Measurements from ENCODE around the gene CHCHD4. TPM values are rescaled to one million over a fixed set of nuclear protein-coding genes. Genes with fewer than 3 reads are reported as not detected.

CHCHD4 gene
- total RNA-seq, 2 donors from 2014 or later, result 14.5 to 25.4 TPM

DNA sequence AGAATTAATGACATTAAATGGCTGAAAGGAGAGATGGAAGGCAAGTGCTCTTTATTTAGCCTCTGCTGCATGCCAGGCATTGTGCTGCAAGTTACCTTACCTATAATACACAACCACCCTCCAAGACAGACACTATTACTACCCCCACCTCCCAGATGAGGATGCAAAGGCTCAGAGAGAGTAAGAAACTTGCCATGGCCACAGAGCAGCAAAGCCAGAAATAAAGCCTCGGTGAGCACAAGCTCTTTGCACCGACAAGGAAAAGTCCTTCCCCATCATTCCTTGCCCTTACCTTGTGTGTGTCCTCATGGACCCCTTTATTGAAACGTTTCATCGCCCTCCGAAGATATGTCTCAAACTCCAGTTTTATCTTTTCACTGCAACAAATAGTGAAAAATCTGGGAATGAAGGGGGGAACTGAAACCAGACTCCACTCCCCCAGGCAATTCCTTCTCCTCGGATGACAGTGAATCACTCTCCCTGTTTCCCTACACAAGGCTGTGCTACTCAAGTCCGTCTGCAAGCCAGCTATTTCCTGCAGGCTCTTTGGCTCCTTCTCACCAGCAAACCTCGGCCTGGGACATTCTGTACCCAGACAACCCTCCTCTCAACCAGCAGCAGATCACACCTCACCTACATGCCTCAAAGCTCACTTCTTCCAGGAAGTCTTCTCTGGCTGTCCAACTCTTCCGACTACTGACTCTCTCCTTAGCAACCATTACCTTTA is 42.4 kb upstream of the CHCHD4 start:
- no peaks in the 10 kb centered on the region for H3K9me3 ChIP-seq
- intact Hi-C loops (cut with DNase I), result no loop called here
- DNase-seq, result no peak
- no peaks in the 10 kb centered on the region for H3K4me1 ChIP-seq
- H3K27me3 ChIP-seq, result no peaks in the 10 kb centered on the region
- no peak overlapping the region for H3K9ac ChIP-seq (ENCODE audit: low read depth in 2 of 2, low read length in 2 of 2)
- H3K36me3 ChIP-seq, result peaks cover 15% of the 10 kb centered on the region
- H3K4me3 ChIP-seq, result no peak overlapping the region
- H3K27ac ChIP-seq, result no peak overlapping the region
- TF ChIP-seq, protein P1, sequence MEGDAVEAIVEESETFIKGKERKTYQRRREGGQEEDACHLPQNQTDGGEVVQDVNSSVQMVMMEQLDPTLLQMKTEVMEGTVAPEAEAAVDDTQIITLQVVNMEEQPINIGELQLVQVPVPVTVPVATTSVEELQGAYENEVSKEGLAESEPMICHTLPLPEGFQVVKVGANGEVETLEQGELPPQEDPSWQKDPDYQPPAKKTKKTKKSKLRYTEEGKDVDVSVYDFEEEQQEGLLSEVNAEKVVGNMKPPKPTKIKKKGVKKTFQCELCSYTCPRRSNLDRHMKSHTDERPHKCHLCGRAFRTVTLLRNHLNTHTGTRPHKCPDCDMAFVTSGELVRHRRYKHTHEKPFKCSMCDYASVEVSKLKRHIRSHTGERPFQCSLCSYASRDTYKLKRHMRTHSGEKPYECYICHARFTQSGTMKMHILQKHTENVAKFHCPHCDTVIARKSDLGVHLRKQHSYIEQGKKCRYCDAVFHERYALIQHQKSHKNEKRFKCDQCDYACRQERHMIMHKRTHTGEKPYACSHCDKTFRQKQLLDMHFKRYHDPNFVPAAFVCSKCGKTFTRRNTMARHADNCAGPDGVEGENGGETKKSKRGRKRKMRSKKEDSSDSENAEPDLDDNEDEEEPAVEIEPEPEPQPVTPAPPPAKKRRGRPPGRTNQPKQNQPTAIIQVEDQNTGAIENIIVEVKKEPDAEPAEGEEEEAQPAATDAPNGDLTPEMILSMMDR (IDR thresholded peaks at IDR 0.05), result no peak

DNA sequence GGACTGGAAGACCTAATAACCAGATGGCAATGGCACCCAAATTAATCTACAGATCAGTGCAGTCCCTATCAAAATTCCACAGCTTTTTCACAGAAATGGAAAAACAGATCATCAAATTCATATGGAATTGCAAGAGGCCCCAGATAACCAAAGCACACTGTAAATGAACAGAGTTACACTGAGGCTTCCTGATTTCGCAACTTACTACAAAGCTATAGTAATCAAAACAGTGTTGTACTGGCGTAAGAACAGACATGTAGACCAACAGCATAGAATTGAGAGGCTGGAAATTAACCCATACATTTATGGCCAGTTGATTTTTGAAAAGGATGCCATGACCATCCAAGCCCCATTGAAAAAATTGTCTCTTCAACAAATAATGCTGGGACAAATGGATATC is 37.5 kb upstream of the CHCHD4 start:
- no peaks in the 10 kb centered on the region for H3K27me3 ChIP-seq
- TF ChIP-seq, protein P1 (IDR thresholded peaks at IDR 0.05), result no peak
- H3K4me3 ChIP-seq, result no peak overlapping the region
- peaks cover 8% of the 10 kb centered on the region for H3K36me3 ChIP-seq
- intact Hi-C loops (cut with DNase I), result no loop called here
- no peak overlapping the region for H3K9ac ChIP-seq (ENCODE audit: low read depth in 2 of 2, low read length in 2 of 2)
- H3K27ac ChIP-seq, result no peak overlapping the region
- no peaks in the 10 kb centered on the region for H3K4me1 ChIP-seq
- H3K9me3 ChIP-seq, result no peaks in the 10 kb centered on the region
- DNase-seq, result no peak

DNA sequence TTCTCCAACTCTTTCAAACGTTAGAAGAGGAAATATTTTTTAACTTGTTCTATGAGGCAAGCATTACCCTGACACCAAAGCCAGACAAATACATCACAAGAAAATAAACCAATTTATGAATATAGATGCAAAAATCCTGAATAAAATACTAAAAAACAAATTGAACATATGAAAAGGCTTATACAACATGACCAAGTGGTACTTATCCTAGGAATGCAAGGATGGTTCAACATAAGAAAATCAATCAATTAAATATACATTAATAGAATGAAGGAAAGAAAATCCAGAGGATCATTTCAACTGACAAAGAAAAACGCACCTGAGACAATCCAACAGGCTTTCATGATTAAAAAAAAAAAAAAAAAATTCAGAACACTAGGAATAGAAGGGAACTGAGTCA is 36.6 kb upstream of the CHCHD4 start:
- H3K27ac ChIP-seq, result no peak overlapping the region
- peaks cover 6% of the 10 kb centered on the region for H3K36me3 ChIP-seq

GRCh38 chr3:14159426-14159825 is 34.8 kb upstream of the CHCHD4 start:
- Histone ChIP-seq H3K9ac (ENCODE audit: low read depth in 2 of 2, low read length in 2 of 2) (no peak overlapping the region), H3K4me3 (no peak overlapping the region), H3K27ac (no peak overlapping the region), H3K9me3 (no peaks in the 10 kb centered on the region), H3K36me3 (no peaks in the 10 kb centered on the region), H3K4me1 (no peaks in the 10 kb centered on the region), H3K27me3 (no peaks in the 10 kb centered on the region)
- intact Hi-C loops (cut with DNase I), result no loop called here
- DNase-seq, result no peak
- TF ChIP-seq, protein P1 (IDR thresholded peaks at IDR 0.05), result no peak

More for the DNA sequence above, 36.6 kb upstream of the CHCHD4 start:
- Histone ChIP-seq H3K9ac (ENCODE audit: low read depth in 2 of 2, low read length in 2 of 2) (no peak overlapping the region), H3K4me3 (no peak overlapping the region), H3K27me3 (no peaks in the 10 kb centered on the region), H3K9me3 (no peaks in the 10 kb centered on the region), H3K4me1 (no peaks in the 10 kb centered on the region)
- intact Hi-C loops (cut with DNase I), result no loop called here
- TF ChIP-seq, protein P1 (IDR thresholded peaks at IDR 0.05), result no peak
- no peak for DNase-seq

- intact Hi-C loops (cut with DNase I), result no loop called here
- TF ChIP-seq, protein P1 (IDR thresholded peaks at IDR 0.05), result no peak
- DNase-seq, result no peak
- Histone ChIP-seq H3K4me1 (no peaks in the 10 kb centered on the region), H3K9ac (ENCODE audit: low read depth in 2 of 2, low read length in 2 of 2) (no peak overlapping the region), H3K36me3 (no peaks in the 10 kb centered on the region), H3K27ac (no peak overlapping the region), H3K4me3 (no peak overlapping the region), H3K9me3 (no peaks in the 10 kb centered on the region), H3K27me3 (no peaks in the 10 kb centered on the region)
Measured at GRCh38 chr3:14158370-14158769, 33.7 kb upstream of the CHCHD4 start.

Measured in colonic mucosa (tissue), 4 donors.